ENCODE results near the gene PEX26. TPM values are rescaled to one million over a fixed set of nuclear protein-coding genes. Genes with fewer than 3 reads are reported as not detected.

Gene PEX26
- total and polyA plus RNA-seq, 9 of the 15 experiments (the other 6 are each of a cell fraction or from before 2014, with no cell fraction given) = 0.35 to 39.6 (median 17.4) TPM

- TF ChIP-seq ZBTB40 (IDR thresholded peaks at IDR 0.05) = no peak
- no peak for TF ChIP-seq ZBTB40 (CRISPR knock-in tag; IDR thresholded peaks at IDR 0.05)
- no peak for TF ChIP-seq ZNF699 (CRISPR knock-in tag; IDR thresholded peaks at IDR 0.05; ENCODE audit: insufficient replicate concordance)
- no peak for TF ChIP-seq BRF1 (IDR thresholded peaks at IDR 0.05; ENCODE audit: borderline replicate concordance, extremely low read depth, insufficient read length)
Observed at GRCh38 chr22:18056807-18057474, 20.8 kb upstream of the PEX26 start (continued).
